Hepatocyte (in vitro differentiated cells): ENCODE results near the gene KCNK6. TPM values are rescaled to one million over a fixed set of nuclear protein-coding genes. Genes with fewer than 3 reads are reported as not detected.

Experiments used
- DNase-seq: peaks from one replicate; pipeline ENCODE4 v3.0.0-alpha.2; 2016; ENCODE audit warnings: low spot score
- H2AFZ ChIP-seq: fragments of 200-600 bp; sonication (generic); 2 replicates; pipeline ENCODE4 v1.6.0; 2016; ENCODE audit warnings: antibody characterized with exemption, mild to moderate bottlenecking
- H3K27ac ChIP-seq: fragments of 200-600 bp; sonication (generic); 2 replicates; pipeline ENCODE4 v1.5.1; 2016; ENCODE audit warnings: mild to moderate bottlenecking
- H3K27me3 ChIP-seq: fragments of 200-600 bp; sonication (generic); 2 replicates; pipeline ENCODE4 v1.6.1; 2016
- H3K36me3 ChIP-seq: fragments of 200-600 bp; sonication (generic); replicated peaks from 2 replicates; pipeline ENCODE4 v1.5.1; 2016; ENCODE audit warnings: low read depth; ENCODE audit not compliant: insufficient read depth
- H3K4me1 ChIP-seq: fragments of 200-600 bp; sonication (generic); 2 replicates; pipeline ENCODE4 v1.5.1; 2016; ENCODE audit warnings: mild to moderate bottlenecking, moderate library complexity; ENCODE audit not compliant: insufficient read depth
- H3K4me2 ChIP-seq: fragments of 200-600 bp; sonication (generic); 2 replicates; pipeline ENCODE4 v1.6.0; 2016
- H3K4me3 ChIP-seq: fragments of 200-600 bp; sonication (generic); 2 replicates; pipeline ENCODE4 v1.5.1; 2016; ENCODE audit warnings: mild to moderate bottlenecking
- H3K79me2 ChIP-seq: fragments of 200-600 bp; sonication (generic); 2 replicates; pipeline ENCODE4 v1.6.0; 2017; ENCODE audit warnings: mild to moderate bottlenecking
- H3K9me2 ChIP-seq: fragments of 200-600 bp; sonication (generic); replicated peaks from 2 replicates; pipeline ENCODE4 v1.6.0; 2017; ENCODE audit warnings: mild to moderate bottlenecking; ENCODE audit not compliant: insufficient read depth
- H3K9me3 ChIP-seq: fragments of 200-600 bp; sonication (generic); 2 replicates; pipeline ENCODE4 v1.5.1; 2016; ENCODE audit warnings: low read depth, mild to moderate bottlenecking
- H4K20me1 ChIP-seq: fragments of 200-600 bp; sonication (generic); 2 replicates; pipeline ENCODE4 v1.6.0; 2016; ENCODE audit warnings: mild to moderate bottlenecking; ENCODE audit not compliant: insufficient read depth, poor library complexity, severe bottlenecking
- EZH2 ChIP-seq: fragments of 200-600 bp; sonication (generic); IDR thresholded peaks from 2 replicates; pipeline ENCODE4 v1.6.1; 2016; ENCODE audit warnings: antibody characterized with exemption, mild to moderate bottlenecking, borderline replicate concordance
- EZH2phosphoT487 ChIP-seq: fragments of 200-600 bp; sonication (generic); IDR thresholded peaks from one replicate; pipeline ENCODE4 v1.6.1; 2018; ENCODE audit warnings: antibody characterized with exemption, mild to moderate bottlenecking, low read depth, moderate library complexity; ENCODE audit not compliant: unreplicated experiment, severe bottlenecking
- WGBS: methylation state at CpG from one replicate; pipeline ENCODE4 v1.1.6; 2016; ENCODE audit warnings: low lambda C conversion rate; ENCODE audit errors: missing lambda C conversion rate; 5-methylcytosine and 5-hydroxymethylcytosine counted together
- polyA plus RNA-seq: library from polyadenylated mRNA; unstranded; fragments of >200 nt; fragmentation: Nextera tagmentation; extraction: Ambion mirVana; gene quantifications from 2 replicates; pipeline ENCODE4 v1.2.1, GENCODE V29; 2016
- total RNA-seq: library from RNA; depleted of rRNA; stranded (reverse); fragments of >200 nt; gene quantifications from 2 replicates; pipeline ENCODE4 v1.2.3, GENCODE V29; 2014
- TF ChIP-seq, protein P1 (sequence below): fragments of 200-600 bp; sonication (generic); IDR thresholded peaks from 2 replicates; pipeline ENCODE4 v1.5.1; 2016; ENCODE audit warnings: antibody characterized with exemption, mild to moderate bottlenecking; ENCODE audit not compliant: poor library complexity

The KCNK6 gene
- total and polyA plus RNA-seq, 2 experiments from 2014 or later: 9.0 to 16.0 TPM

DNA sequence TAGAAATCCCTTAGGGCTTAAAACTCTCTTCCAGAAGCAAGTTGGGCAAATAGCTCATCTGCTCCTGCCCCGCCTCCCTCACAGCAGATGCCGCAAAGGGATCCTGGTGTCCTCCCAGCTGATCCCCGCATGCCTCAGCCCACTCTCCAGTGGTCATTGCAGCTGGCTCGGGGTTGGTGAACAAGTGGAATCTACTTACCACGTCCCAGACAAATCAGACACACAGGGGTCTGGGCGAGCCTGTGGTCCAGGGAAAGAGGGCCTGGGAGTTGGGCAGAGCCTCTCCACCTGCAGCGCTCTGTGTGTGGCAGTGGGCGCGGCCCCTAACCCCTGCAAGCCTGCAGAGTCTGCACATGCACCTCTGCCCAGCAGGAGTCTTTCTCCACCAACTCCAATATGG lies 26.4 kb upstream of the KCNK6 start:
- Histone ChIP-seq H3K4me3 (no peak overlapping the region), H3K27ac (no peak overlapping the region), H3K27me3 (no peaks in the 10 kb centered on the region), H3K9me2 (no peaks in the 10 kb centered on the region), H3K9me3 (no peaks in the 10 kb centered on the region), H4K20me1 (no peaks in the 10 kb centered on the region), H3K36me3 (no peaks in the 10 kb centered on the region), H3K4me1 (peaks cover 14% of the 10 kb centered on the region), H2AFZ (no peak overlapping the region), H3K79me2 (no peaks in the 10 kb centered on the region), H3K4me2 (no peak overlapping the region)
- TF ChIP-seq EZH2phosphoT487 (no peak), EZH2 (no peak)
- TF ChIP-seq, protein P1, sequence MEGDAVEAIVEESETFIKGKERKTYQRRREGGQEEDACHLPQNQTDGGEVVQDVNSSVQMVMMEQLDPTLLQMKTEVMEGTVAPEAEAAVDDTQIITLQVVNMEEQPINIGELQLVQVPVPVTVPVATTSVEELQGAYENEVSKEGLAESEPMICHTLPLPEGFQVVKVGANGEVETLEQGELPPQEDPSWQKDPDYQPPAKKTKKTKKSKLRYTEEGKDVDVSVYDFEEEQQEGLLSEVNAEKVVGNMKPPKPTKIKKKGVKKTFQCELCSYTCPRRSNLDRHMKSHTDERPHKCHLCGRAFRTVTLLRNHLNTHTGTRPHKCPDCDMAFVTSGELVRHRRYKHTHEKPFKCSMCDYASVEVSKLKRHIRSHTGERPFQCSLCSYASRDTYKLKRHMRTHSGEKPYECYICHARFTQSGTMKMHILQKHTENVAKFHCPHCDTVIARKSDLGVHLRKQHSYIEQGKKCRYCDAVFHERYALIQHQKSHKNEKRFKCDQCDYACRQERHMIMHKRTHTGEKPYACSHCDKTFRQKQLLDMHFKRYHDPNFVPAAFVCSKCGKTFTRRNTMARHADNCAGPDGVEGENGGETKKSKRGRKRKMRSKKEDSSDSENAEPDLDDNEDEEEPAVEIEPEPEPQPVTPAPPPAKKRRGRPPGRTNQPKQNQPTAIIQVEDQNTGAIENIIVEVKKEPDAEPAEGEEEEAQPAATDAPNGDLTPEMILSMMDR: no peak
- no peak for DNase-seq
- WGBS: 92% methylated on average over 9 of the region's 9 CpGs

DNA sequence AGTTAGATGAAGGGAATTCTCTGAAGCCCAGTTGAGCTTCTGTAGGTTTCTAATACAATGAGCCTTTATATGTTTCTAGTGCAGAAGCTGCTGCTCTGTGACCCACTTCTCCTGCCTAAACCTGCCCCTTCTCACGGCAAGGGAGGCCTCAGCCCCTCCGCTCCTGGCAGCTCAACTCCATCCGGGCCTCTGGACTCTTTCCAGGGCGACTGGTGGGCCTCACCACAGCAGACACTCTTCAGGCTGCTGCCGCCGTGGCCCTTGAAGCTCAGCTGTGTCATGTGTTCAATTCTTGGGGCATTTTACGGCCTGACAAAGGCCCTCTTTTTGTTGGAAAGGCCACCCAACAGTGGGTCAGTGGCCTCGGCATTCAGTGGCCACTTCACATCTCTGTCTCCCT lies 25.6 kb upstream of the KCNK6 start:
- DNase-seq: no peak
- 82% methylated on average over 8 of the region's 8 CpGs for WGBS
- Histone ChIP-seq H3K79me2 (no peaks in the 10 kb centered on the region), H3K4me1 (peaks cover 23% of the 10 kb centered on the region), H3K9me2 (no peaks in the 10 kb centered on the region), H2AFZ (no peak overlapping the region), H3K36me3 (no peaks in the 10 kb centered on the region), H3K9me3 (no peaks in the 10 kb centered on the region), H3K4me3 (no peak overlapping the region), H3K27ac (no peak overlapping the region), H3K4me2 (no peak overlapping the region), H3K27me3 (no peaks in the 10 kb centered on the region), H4K20me1 (no peaks in the 10 kb centered on the region)
- TF ChIP-seq EZH2: no peak
- TF ChIP-seq, protein P1: no peak
- no peak for TF ChIP-seq EZH2phosphoT487

DNA sequence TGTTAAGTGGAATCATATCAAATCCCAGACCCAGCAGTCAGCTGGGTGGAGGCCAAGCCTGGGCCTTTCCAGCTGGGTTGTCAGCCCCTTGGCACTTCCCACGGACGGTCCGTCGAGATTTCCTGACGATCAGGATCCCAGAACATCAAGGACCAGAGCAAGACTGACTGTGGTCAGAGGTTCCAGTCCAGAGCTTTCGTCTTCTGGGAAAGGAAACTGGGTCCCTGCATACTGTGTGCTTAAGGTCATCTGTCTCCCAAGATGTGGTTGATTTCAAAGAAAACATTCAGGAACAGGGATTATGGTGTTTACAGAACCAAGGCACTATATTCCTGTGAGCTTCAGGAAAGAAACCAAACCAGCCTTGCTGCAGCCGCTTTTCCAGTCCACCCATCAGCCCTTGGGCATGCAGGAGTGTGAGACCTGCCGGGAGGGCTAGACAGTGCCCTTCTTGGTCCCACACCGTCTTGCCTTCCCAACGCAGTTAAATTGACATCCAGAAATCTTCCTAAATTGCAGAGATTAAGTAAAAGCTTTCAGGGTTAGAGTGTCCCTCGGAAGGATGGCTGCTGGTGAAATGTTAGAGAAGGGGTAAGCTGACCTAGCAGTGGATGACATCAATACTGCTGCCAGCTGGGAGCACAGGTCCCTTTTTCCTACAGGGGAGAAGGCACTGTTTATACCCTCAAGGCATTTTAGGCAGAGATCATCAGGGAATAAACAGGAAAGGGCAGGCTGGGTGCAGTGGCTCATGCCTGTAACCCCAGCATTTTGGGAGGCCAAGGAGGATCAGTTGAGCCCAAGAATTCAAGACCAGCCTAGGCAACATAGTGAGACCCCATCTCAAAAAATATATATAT lies 20.6 kb upstream of the KCNK6 start:
- peaks cover 33% of the 10 kb centered on the region for H3K4me1 ChIP-seq

More for the DNA sequence above, 20.6 kb upstream of the KCNK6 start:
- Histone ChIP-seq H2AFZ (no peak overlapping the region), H3K27me3 (no peaks in the 10 kb centered on the region), H3K9me3 (no peaks in the 10 kb centered on the region), H4K20me1 (no peaks in the 10 kb centered on the region), H3K4me3 (no peak overlapping the region), H3K4me2 (peak overlapping the region; percentile 8), H3K27ac (peak overlapping the region; percentile 69), H3K79me2 (peaks cover 6% of the 10 kb centered on the region), H3K36me3 (no peaks in the 10 kb centered on the region), H3K9me2 (no peaks in the 10 kb centered on the region)
- 32% methylated on average over 11 of the region's 11 CpGs for WGBS
- TF ChIP-seq, protein P1: no peak
- peak; percentile 43 for DNase-seq
